ENCODE results near the gene BPIFB3.

The BPIFB3 gene

DNA sequence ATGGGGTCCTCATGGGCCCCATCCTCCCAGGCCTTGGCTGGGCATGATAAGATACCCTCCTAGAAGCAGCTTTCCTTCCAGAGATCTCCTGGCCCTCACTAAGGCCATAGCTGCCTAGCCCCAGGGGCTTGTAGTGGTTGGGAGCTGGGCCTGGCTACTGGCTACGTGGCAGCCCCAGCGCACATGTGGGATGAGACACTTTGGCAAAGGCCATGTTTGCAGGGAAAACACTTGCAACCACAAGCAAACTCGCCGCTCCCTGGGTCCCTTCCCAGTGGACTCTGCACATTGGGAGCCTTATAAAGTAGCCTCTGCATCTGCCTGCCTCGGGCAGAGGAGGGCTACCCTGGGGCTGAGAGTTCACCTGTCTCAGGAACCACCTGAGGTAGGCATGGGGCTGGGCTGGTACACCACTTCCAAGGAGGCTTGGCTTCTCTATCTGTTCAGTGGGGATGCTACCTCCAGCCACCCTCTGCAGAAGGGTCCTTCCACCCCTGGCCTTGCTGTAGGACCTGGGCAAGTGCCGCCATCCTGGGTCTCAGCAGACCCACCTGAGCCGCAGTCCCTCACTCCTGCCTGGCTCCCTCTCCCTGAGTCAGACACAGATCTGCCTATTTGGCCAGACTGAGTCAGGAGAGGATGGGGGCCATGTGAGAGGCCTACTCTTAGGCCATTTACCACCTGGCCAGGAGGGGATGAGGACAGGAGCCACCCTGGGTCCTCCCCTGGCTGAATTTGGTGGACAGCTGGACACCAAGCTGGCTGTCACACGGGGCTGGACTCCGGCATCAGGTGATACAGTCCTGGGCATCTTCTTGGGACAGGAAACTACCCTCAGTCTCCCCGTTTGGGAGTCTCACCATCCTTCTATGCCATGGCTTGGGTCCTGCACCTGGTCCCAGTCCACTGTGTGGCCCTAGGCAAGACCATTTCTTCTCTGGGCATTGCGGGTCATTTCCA is 46.0 kb upstream of the BPIFB3 start, which contains the start of gene BPIFB2:
BPIFB2 (plus strand) TSS at position 329 of the 960 bp plus-strand sequence. CDS start 871 bp downstream, outside the sequence.
- TF ChIP-seq, protein P1, sequence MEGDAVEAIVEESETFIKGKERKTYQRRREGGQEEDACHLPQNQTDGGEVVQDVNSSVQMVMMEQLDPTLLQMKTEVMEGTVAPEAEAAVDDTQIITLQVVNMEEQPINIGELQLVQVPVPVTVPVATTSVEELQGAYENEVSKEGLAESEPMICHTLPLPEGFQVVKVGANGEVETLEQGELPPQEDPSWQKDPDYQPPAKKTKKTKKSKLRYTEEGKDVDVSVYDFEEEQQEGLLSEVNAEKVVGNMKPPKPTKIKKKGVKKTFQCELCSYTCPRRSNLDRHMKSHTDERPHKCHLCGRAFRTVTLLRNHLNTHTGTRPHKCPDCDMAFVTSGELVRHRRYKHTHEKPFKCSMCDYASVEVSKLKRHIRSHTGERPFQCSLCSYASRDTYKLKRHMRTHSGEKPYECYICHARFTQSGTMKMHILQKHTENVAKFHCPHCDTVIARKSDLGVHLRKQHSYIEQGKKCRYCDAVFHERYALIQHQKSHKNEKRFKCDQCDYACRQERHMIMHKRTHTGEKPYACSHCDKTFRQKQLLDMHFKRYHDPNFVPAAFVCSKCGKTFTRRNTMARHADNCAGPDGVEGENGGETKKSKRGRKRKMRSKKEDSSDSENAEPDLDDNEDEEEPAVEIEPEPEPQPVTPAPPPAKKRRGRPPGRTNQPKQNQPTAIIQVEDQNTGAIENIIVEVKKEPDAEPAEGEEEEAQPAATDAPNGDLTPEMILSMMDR (IDR thresholded peaks at IDR 0.05; ENCODE audit: low read depth, low read length, missing control alignments), result no peak
- DNase-seq (ENCODE audit: low read depth), result no peak
- in situ Hi-C loops (cut with HindIII; ENCODE audit: low sequenced_read_pairs), result no loop called here
- H3K4me3 ChIP-seq (ENCODE audit: low read depth, low read length), result no peak within 1 kb of the TSS

DNA sequence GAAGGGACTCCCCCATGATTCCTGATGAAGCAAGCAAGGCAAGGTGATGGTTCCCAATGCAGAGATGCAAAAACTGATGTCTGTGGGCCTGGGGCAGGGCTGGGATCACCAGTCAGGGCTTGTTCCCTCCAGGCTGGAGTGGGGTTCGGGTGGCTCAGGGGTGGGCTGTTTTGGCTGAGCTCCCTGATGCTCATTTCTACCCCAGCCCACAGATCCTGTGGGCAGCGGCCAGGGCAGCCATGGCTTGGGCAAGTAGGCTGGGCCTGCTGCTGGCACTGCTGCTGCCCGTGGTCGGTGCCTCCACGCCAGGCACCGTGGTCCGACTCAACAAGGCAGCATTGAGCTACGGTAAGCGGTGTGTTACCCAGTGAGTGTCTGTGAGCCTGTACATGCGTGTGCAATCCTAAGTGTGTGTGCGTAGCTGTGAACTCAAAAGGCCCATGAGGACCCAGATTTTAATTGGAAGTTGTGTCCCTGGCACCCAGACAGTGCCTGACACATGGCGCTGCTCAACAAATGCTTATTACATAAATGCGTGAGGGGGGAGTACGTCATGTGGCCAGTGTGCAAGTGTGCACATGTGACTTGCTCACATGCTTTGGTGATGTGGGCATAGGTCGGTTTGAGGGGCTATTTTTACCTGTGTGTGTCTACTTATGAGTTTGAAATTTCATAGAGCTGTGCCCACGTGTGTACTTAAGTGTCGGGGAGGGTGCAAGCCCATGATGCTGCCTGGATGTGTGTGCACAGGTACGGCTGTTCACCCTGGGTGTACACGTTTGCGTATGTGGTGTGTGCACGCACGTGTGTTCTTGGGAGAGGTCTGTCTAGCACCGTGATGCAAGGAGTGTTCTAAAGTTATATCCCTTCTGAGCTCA is 45.1 kb upstream of the BPIFB3 start:
- in situ Hi-C loops (cut with HindIII; ENCODE audit: low sequenced_read_pairs), result no loop called here
- no peak overlapping the region for H3K4me3 ChIP-seq (ENCODE audit: low read depth, low read length)
- no peak for DNase-seq (ENCODE audit: low read depth)
- TF ChIP-seq, protein P1 (IDR thresholded peaks at IDR 0.05; ENCODE audit: low read depth, low read length, missing control alignments), result no peak

DNA sequence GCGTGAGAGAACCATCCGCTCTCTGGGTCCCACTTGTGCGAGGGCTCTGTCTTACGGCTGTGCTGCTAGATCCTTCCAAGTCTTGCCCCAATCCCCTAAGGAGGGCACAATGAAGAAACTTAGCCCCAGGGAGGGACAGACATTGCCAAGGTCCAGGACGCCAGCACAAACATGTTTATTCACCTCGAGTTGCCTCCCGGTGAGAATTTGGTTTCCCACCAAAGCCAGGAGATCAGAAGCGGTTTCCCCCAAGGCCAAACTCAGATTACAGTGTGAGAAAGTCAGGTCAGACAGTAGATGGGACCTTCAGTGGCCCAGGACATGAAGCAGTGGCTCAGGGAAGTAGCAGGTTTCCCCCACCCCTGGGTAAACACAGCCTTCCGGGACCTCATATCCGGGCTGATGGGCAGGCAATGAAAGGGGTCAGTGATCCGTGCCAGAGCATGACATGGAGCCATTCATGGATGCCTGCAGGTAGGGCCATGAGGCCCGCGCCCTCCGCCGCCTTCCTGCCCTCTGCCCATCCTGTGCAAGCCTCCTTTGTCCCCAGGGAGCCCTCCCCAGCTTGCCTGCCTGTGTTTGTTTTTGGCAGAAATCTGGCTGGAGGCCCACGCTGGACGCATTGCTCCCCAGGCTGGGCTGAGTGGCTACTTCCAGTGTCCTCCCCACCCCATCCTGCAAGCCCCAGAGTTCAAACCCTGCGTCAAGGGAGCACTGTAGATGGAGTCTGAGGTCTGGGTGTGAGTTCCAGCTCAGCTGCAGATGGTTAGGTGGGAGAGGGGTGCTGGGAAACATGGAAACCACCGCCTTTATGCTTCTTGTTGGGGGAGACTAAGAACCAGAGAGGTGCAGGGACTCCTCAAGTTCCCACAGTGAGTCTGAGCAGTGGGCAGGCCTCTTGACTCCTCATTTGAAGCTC is 44.2 kb upstream of the BPIFB3 start:
- no peak for DNase-seq (ENCODE audit: low read depth)
- in situ Hi-C loops (cut with HindIII; ENCODE audit: low sequenced_read_pairs), result no loop called here
- TF ChIP-seq, protein P1 (IDR thresholded peaks at IDR 0.05; ENCODE audit: low read depth, low read length, missing control alignments), result no peak
- H3K4me3 ChIP-seq (ENCODE audit: low read depth, low read length), result no peak overlapping the region

DNA sequence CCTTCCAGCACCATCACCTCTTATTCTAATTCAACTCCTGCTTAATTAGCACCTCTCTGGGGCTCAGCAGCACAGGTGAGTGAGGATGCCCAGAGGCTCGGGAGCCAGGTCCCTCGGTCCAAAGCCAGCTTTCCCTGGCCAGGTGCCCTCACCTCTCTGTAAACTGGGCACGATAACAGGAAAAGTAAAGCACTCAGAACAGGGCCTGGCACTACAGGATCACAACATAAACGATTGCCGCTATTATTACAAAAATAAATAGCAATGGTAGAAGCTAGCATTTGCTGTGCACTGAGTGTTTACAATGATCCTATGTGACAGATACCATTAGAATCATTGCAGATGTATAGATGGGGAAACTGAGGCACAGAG is 43.6 kb upstream of the BPIFB3 start:
- H3K4me3 ChIP-seq (ENCODE audit: low read depth, low read length), result no peak overlapping the region
- DNase-seq (ENCODE audit: low read depth), result no peak
- in situ Hi-C loops (cut with HindIII; ENCODE audit: low sequenced_read_pairs), result no loop called here
- TF ChIP-seq, protein P1 (IDR thresholded peaks at IDR 0.05; ENCODE audit: low read depth, low read length, missing control alignments), result no peak

DNA sequence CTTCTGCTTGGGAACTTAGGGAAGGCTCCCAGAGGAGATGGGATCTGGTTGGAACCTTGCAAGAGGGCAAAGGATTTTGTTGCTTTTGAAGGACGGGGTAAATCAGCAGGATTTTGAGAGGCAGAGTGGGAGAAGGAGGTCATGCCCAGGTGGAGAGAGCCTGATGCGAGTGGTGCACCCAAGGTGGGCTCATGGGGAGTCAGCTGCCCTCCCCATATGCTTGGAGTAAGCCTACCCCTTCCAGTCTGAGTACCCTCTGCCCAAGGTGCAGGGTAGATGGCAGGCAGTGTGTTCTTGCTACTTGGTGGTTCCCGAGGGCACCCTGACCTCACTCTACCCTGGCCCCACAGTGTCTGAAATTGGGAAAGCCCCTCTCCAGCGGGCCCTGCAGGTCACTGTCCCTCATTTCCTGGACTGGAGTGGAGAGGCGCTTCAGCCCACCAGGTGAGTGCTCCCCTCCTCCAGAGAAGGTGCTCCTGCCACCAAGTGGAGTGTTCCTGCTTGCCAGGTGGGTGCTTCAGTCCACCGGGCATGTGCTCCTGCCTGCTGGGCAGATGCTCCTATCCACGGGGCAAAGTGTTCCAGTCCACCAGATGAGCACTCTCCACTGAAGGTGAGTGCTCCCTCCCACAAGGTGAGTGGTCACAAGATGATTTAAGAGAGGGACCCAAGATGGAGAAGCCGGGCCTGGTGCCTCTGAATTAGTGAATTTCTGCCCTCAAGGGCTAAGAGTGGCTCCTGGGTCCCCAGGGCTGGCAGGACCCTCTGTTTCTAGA is 42.8 kb upstream of the BPIFB3 start:
- DNase-seq (ENCODE audit: low read depth), result no peak
- H3K4me3 ChIP-seq (ENCODE audit: low read depth, low read length), result no peak overlapping the region
- TF ChIP-seq, protein P1 (IDR thresholded peaks at IDR 0.05; ENCODE audit: low read depth, low read length, missing control alignments), result no peak
- in situ Hi-C loops (cut with HindIII; ENCODE audit: low sequenced_read_pairs), result no loop called here
